GM12892 (cell line): ENCODE results near the gene CGB7. TPM values are rescaled to one million over a fixed set of nuclear protein-coding genes. Genes with fewer than 3 reads are reported as not detected.

Source experiments
- DNase-seq: peaks from one replicate; pipeline ENCODE4 v3.0.0; 2011; ENCODE audit not compliant: insufficient read length
- FAIRE-seq: peaks from 2 replicates; lab custom pipeline; 2011; peaks lifted over from hg19 to GRCh38; lab: Jason Lieb, UNC
- POLR2A ChIP-seq: IDR thresholded peaks from 2 replicates; pipeline ENCODE4 v1.6.1; 2011; ENCODE audit warnings: low read depth, low read length, control low read depth
- POLR2AphosphoS5 ChIP-seq: IDR thresholded peaks from 2 replicates; pipeline ENCODE4 v1.6.1; 2011; ENCODE audit warnings: low read depth, low read length, control low read depth
- TAF1 ChIP-seq: IDR thresholded peaks from 2 replicates; pipeline ENCODE4 v1.6.1; 2011; ENCODE audit warnings: low read depth, mild to moderate bottlenecking, control low read depth, low read length, borderline replicate concordance
- polyA plus RNA-seq: library from polyadenylated mRNA; unstranded; fragments of >200 nt; gene quantifications from one replicate; pipeline ENCODE4 v1.2.1, GENCODE V29; 2012; ENCODE audit warnings: missing spikeins, inconsistent platforms; ENCODE audit not compliant: missing spikeins

The CGB7 gene
- polyA plus RNA-seq = not detected

DNA sequence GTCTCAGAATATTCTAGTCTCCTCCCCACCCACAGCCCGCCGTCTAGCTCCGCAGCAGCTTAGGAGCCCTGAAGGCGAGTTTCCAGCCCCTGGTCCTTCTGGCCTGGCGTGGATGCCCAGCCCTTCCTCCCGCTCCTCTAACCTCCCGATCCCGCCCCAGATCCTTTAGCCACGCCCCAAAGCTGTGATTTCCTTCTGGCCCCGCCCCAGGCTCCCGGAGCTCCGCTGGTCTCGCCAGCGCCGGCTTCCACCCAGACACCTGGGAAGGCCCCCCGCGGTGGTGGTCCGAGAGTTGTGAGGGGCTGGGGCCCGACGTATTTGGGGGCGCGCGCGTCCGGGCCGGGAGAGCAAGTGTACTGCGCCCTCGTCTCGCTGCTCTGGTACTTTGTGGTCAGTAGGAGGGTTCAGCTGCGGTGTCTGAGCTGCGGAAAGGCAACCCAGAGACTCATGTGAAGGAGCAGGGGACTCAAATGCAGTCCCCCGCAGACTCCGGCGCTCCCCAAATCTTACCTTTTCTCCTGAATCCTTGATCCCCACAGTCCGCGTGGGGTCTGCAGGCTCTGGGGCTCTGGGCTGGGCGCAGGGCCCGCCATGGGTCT lies at the start of gene CGB7:
Gene CGB7, minus strand, starts transcription at position 114 of the 599 bp plus-strand sequence. CDS start 2,374 bp downstream, outside the sequence.
- FAIRE-seq = no peak
- TF ChIP-seq TAF1 = no peak
- TF ChIP-seq POLR2A = no peak
- TF ChIP-seq POLR2AphosphoS5 = no peak
- no peak for DNase-seq

GRCh38 chr19:49106648-49107135 lies 49.1 kb upstream of the CGB7 start:
- TF ChIP-seq POLR2AphosphoS5 = 0 out of 2 replicates have a peak, but pooled peaks have one; percentile 31
- no peak for TF ChIP-seq POLR2A
- TF ChIP-seq TAF1 = no peak
- FAIRE-seq (peak; percentile 86), DNase-seq (no peak)

DNA sequence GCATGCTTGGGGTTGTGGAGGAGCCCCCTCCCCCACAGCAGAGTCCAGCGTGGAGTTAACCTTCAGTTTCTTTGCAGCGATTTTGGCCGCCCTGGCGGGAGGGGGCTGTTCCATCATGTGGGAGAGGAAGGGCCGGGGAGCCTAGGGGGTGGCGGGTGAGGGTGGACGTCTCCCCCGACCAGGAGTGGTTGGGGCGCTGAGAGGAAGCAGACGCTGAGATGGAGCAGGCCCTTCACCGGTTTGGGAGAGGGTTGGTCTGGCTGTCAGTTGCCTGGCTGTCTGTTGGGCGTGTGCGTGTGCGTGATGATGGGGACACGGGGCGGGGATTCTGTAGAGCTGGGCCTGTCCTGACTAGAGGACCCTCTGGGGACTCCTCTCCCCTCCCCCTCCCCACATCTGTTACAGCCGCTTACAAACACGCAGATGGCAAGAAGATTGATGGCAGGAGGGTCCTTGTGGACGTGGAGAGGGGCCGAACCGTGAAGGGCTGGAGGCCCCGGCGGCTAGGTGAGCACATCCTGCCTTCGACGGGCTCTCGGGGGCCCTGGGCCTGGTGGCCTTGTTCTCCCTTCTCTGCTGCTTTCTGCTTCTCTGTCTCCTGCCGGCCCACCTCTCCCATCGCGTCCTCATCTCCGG lies 46.8 kb upstream of the CGB7 start:
- TF ChIP-seq POLR2AphosphoS5 = no peak
- TF ChIP-seq POLR2A = no peak; the same call in 1 of the 2 replicates
- TF ChIP-seq TAF1 = no peak
- DNase-seq (no peak), FAIRE-seq (no peak)

- no peak for FAIRE-seq
- no peak for DNase-seq
- TF ChIP-seq POLR2A (no peak; the same call in 1 of the 2 replicates), TAF1 (no peak)
Measured at GRCh38 chr19:49103331-49104085, 46.0 kb upstream of the CGB7 start.

GRCh38 chr19:49102303-49102702 lies 44.8 kb upstream of the CGB7 start:
- TF ChIP-seq POLR2AphosphoS5 (no peak), TAF1 (no peak), POLR2A (no peak)
- FAIRE-seq (no peak), DNase-seq (no peak)

DNA sequence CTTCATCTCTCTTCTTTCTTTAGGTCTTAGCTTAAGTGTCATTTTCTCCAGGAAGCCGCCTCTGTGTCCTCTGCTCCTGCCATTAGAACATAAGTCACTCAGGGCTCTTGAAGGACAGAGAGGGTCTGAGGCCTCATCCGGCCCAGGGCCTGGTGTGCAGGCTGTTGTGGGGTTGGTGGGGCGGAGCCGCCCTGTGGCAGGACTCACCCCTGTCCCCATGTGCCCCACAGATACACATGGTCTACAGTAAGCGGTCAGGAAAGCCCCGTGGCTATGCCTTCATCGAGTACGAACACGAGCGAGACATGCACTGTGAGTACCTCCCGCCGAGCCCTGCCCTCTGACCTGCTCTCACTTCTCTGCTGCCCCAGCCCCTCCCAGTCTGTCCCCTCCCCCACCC lies 43.6 kb upstream of the CGB7 start:
- DNase-seq = no peak
- FAIRE-seq = no peak
- TF ChIP-seq TAF1 = no peak

- no peak for TF ChIP-seq POLR2A
- no peak for FAIRE-seq
Measured at GRCh38 chr19:49098795-49099194, 41.2 kb upstream of the CGB7 start.

DNA sequence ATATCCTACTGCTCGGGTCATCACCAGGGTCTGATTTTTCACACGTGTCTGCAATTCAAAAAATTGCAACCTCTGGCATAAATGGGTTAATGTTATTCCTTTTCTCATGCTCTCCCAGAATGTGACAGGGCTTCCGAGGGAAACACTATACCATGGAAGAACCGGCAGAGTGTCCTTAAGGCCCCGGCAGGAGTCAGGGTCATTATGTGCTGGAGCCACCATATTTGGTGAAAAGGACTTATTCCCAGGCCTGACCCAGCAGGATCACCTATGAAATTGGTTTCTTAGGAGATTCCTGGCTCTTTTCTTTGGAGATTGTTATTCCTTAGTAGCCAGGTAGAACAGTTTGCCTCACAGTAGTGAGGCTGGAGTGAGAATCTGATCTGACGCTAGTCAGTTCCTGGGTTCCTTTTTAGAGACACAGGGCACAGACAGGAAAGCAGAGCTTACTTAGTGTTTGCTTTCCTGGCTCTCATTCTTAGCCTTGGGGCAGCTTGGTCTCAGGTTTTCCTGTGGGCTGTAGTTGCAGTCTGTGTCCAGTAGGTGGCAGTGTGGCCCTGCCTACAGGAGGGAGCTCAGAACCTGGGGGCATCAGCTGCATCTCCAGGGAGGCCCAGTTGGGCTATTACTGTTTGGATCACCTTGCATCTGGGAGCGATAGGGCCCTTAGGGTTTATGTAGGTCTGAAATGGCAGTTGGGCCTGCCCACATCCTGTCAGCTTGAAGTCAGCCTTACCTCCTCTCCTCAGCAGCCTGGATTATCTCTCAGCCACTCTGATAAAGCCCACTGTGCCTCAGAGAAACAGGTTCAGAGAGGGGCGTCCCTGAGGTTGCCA lies 40.1 kb upstream of the CGB7 start:
- DNase-seq (peak; percentile 70), FAIRE-seq (peak; percentile 96)
- TF ChIP-seq POLR2A = no peak
- TF ChIP-seq POLR2AphosphoS5 = peak; percentile 55; the same call in 1 of the 2 replicates

More at GRCh38 chr19:49098795-49099194, 41.2 kb upstream of the CGB7 start:
- no peak for DNase-seq

DNA sequence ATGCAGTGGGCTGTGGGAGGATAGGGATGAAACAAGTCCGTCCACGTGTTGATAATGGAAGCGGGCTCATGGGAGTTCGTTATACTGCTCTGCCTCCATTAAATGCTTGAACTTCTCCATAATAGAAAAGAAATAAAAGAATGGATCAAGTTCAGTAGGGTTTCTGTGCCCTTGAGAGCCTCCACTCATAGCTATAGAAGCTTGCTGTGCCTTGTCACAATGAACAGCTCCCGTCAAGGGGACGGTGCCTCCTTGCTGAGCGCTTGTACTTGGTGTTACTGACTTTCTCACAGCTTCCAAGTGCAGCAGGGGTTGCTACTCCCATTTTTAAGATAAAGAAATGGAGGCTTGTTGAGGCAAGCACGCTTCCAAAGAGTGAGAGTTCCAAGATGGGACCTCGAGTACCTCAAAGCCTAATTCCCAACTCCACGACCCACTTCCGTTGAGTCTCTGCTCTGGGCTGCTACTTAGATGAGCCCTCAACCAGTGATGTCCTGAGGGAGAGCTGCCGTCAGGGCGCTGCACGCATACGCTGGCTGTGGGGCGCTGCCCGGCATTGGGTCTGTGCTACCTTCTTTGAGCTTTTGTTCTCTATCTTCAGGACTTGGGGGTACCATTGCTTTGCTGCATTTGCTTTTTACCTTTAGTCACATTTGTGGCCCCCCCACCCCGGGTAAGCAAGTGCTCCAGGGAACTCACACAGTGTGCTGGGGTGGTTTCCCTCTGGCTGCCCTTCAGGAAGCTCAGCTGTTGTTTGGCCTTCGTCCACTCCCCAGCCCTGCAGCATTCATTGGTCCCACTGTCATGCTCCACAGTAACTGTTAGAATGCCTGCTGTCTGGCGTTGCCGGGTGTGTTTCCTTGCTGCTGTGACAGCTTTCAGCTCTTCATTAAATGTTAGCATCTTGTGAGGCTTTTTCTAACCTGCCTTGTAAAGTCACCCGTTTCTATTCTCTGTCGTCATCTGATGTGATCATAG lies 37.2 kb upstream of the CGB7 start:
- FAIRE-seq (no peak), DNase-seq (no peak)
- TF ChIP-seq TAF1 = no peak
- peak; percentile 29 for TF ChIP-seq POLR2AphosphoS5
- TF ChIP-seq POLR2A = peak; percentile 25; the same call in 1 of the 2 replicates

- FAIRE-seq = no peak
- TF ChIP-seq TAF1 (no peak), POLR2A (no peak), POLR2AphosphoS5 (no peak)
Measured at GRCh38 chr19:49092686-49093085, 35.1 kb upstream of the CGB7 start.

More at GRCh38 chr19:49092686-49093085, 35.1 kb upstream of the CGB7 start:
- no peak for DNase-seq
